GM18499 (cell line): Measurements from ENCODE around the gene NRDE2.

Experiments
- ATAC-seq: cut with Tn5 transposase; IDR thresholded peaks from one replicate; pipeline ENCODE4 v1.9.1; 2021; ENCODE audit warnings: moderate number of reproducible peaks; ENCODE audit not compliant: insufficient read depth, unreplicated experiment

The NRDE2 gene

GRCh38 chr14:90301122-90301521, 30.6 kb downstream of the NRDE2 start:
- ATAC-seq, result no peak

- ATAC-seq, result no peak
Measured at GRCh38 chr14:90300611-90301047, 31.1 kb downstream of the NRDE2 start.

- ATAC-seq, result no peak
Measured at GRCh38 chr14:90299408-90299807, 32.3 kb downstream of the NRDE2 start.

GRCh38 chr14:90297876-90298629, 33.7 kb downstream of the NRDE2 start:
- ATAC-seq, result no peak

GRCh38 chr14:90296641-90297040, 35.1 kb downstream of the NRDE2 start:
- no peak for ATAC-seq

- ATAC-seq, result no peak
Measured at GRCh38 chr14:90295870-90296516, 35.7 kb downstream of the NRDE2 start.

- no peak for ATAC-seq
Measured at GRCh38 chr14:90294872-90295271, 36.9 kb downstream of the NRDE2 start.

- no peak for ATAC-seq
Measured at GRCh38 chr14:90293766-90294730, 37.7 kb downstream of the NRDE2 start.

- ATAC-seq, result no peak
Measured at GRCh38 chr14:90291699-90292098, 40.0 kb downstream of the NRDE2 start.

- no peak for ATAC-seq
Measured at GRCh38 chr14:90290337-90291011, 41.3 kb downstream of the NRDE2 start.

GRCh38 chr14:90288651-90289355, 42.9 kb downstream of the NRDE2 start:
- ATAC-seq, result no peak

- ATAC-seq, result no peak
Measured at GRCh38 chr14:90287791-90288190, 44.0 kb downstream of the NRDE2 start.

GRCh38 chr14:90281756-90282155, 50.0 kb downstream of the NRDE2 start:
- ATAC-seq, result no peak

GRCh38 chr14:90281261-90281660, 50.5 kb downstream of the NRDE2 start:
- no peak for ATAC-seq

GRCh38 chr14:90280096-90280495, 51.6 kb downstream of the NRDE2 start:
- ATAC-seq, result no peak

GRCh38 chr14:90278199-90279175, 53.3 kb downstream of the NRDE2 start:
- no peak for ATAC-seq

- no peak for ATAC-seq
Measured at GRCh38 chr14:90277581-90278198, 54.1 kb downstream of the NRDE2 start.
